Left cardiac atrium (tissue), 4 donors: ENCODE measurements around the gene CCBE1. TPM values are rescaled to one million over a fixed set of nuclear protein-coding genes. Genes with fewer than 3 reads are reported as not detected.
"Not testable (repeated sequence)": the region's sequence is repeated elsewhere in the genome, so short reads cannot be mapped to it uniquely, and the experiment has no call there.

Source experiments
- ATAC-seq, 2 donors: fragments of 200-7000 bp; cut with Tn5 transposase; one replicate each; pipeline ENCODE4 v1.9.1; 2020; ENCODE audit warnings: mild to moderate bottlenecking in 2 of 2, moderate library complexity in 2 of 2
- DNase-seq: peaks from one replicate; pipeline ENCODE4 v3.0.0-alpha.2; 2020
- intact Hi-C, 2 donors: fragments of 100-400 bp; cut with DNase I; formaldehyde crosslinking; loops; one replicate each; pipeline versions ENCODE4 v1.14.1 to v1.15.1; 2022 to 2023
- total RNA-seq, 2 donors: library from RNA; stranded (reverse); fragmentation: NEBNext Ultra II Directional; extraction: Animal tissue kit (Norgen Biotek cat#: 25700); gene quantifications; one replicate each; pipeline ENCODE4 v1.2.1, GENCODE V29; 2021
- donor health status: DM: no; HTN: yes; CAD: no.
- donor health status: DM: no; HTN: yes; CAD: no; lungs with severe emphysema.
- donor health status: DM: yes; HTN: yes; CAD: no.
- donor health status: Dilated cardiomyopathy.

CCBE1 gene
- total RNA-seq, 2 donors from 2014 or later: 1.2 to 2.9 TPM

GRCh38 chr18:59690996-59691395, 6.2 kb downstream of the CCBE1 start:
- intact Hi-C loops: loop anchor here in 1 of 2 donors (10.0 kb wide), 1 partner anchor 226 kb away; no protein-coding TSS in a partner anchor
- ATAC-seq: no peak
- no peak for DNase-seq

GRCh38 chr18:59690186-59690982, 6.8 kb downstream of the CCBE1 start:
- intact Hi-C loops: loop anchor here in 1 of 2 donors (10.0 kb wide), 1 partner anchor 226 kb away; no protein-coding TSS in a partner anchor
- ATAC-seq: no peak

GRCh38 chr18:59689756-59690155, 7.5 kb downstream of the CCBE1 start:
- ATAC-seq (no peak), DNase-seq (no peak)
- intact Hi-C loops: loop anchor here in 1 of 2 donors (10.0 kb wide), 1 partner anchor 225 kb away; no protein-coding TSS in a partner anchor

More at GRCh38 chr18:59690186-59690982, 6.8 kb downstream of the CCBE1 start:
- no peak for DNase-seq

- no peak for ATAC-seq
- DNase-seq: no peak
- intact Hi-C loops: no loop called here
Measured at GRCh38 chr18:59686260-59686659, 11.0 kb downstream of the CCBE1 start.

- DNase-seq: no peak
- peak in 1 of 2 donors; percentile 44 for ATAC-seq
- intact Hi-C loops: no loop called here
Measured at GRCh38 chr18:59685501-59685900, 11.7 kb downstream of the CCBE1 start.

- no peak for DNase-seq
- no peak for ATAC-seq
- intact Hi-C loops: no loop called here
Measured at GRCh38 chr18:59684777-59685176, 12.4 kb downstream of the CCBE1 start.

- DNase-seq (no peak), ATAC-seq (no peak)
- intact Hi-C loops: no loop called here
Measured at GRCh38 chr18:59681521-59682004, 15.7 kb downstream of the CCBE1 start.

- intact Hi-C loops: no loop called here
- DNase-seq (no peak), ATAC-seq (no peak)
Measured at GRCh38 chr18:59681051-59681450, 16.2 kb downstream of the CCBE1 start.

- ATAC-seq (no peak), DNase-seq (no peak)
- intact Hi-C loops: no loop called here
Measured at GRCh38 chr18:59675346-59675745, 21.9 kb downstream of the CCBE1 start.

GRCh38 chr18:59674903-59675270, 22.3 kb downstream of the CCBE1 start:
- DNase-seq (no peak), ATAC-seq (no peak)
- intact Hi-C loops: no loop called here

- intact Hi-C loops: no loop called here
- ATAC-seq: no peak
Measured at GRCh38 chr18:59674186-59674902, 22.9 kb downstream of the CCBE1 start.

GRCh38 chr18:59672235-59672711, 24.9 kb downstream of the CCBE1 start:
- DNase-seq (no peak), ATAC-seq (no peak)
- intact Hi-C loops: no loop called here

More at GRCh38 chr18:59674186-59674902, 22.9 kb downstream of the CCBE1 start:
- no peak for DNase-seq

GRCh38 chr18:59671551-59671950, 25.7 kb downstream of the CCBE1 start:
- DNase-seq: no peak
- intact Hi-C loops: no loop called here
- no peak for ATAC-seq

GRCh38 chr18:59669872-59670657, 27.2 kb downstream of the CCBE1 start:
- intact Hi-C loops: no loop called here
- ATAC-seq: no peak

GRCh38 chr18:59667488-59667887, 29.7 kb downstream of the CCBE1 start:
- ATAC-seq (no peak), DNase-seq (no peak)
- intact Hi-C loops: no loop called here

More at GRCh38 chr18:59669872-59670657, 27.2 kb downstream of the CCBE1 start:
- DNase-seq: no peak

GRCh38 chr18:59666007-59666402, 31.2 kb downstream of the CCBE1 start:
- intact Hi-C loops, DNase-seq, ATAC-seq: not testable (repeated sequence)

GRCh38 chr18:59665057-59666006, 31.9 kb downstream of the CCBE1 start:
- intact Hi-C loops: no loop called here
- ATAC-seq: no peak
- DNase-seq: no peak

GRCh38 chr18:59664329-59664728, 32.9 kb downstream of the CCBE1 start:
- ATAC-seq: no peak
- no peak for DNase-seq
- intact Hi-C loops: no loop called here
